Left cardiac atrium (tissue), 2 donors: ENCODE measurements around the gene ACADM. TPM values are rescaled to one million over a fixed set of nuclear protein-coding genes. Genes with fewer than 3 reads are reported as not detected.

Experiments used
- total RNA-seq, 2 donors: library from RNA; stranded (reverse); fragmentation: NEBNext Ultra II Directional; extraction: Animal tissue kit (Norgen Biotek cat#: 25700); gene quantifications; one replicate each; pipeline ENCODE4 v1.2.1, GENCODE V29; 2021
- donor health status: DM: no; HTN: yes; CAD: no; lungs with severe emphysema.
- donor health status: DM: yes; HTN: yes; CAD: no.

Gene ACADM
- total RNA-seq, 2 donors from 2014 or later = 164 to 212 TPM

Other genes with a start within 250 kb of the ACADM start
- 1 to 10 TPM; 1.2 to 4.2 TPM for gene SLC44A5, start 113.6 kb upstream of the ACADM start, total RNA-seq
- gene RABGGTB, start 61.5 kb downstream of the ACADM start, total RNA-seq = 10 to 100 TPM; 46.8 to 71.8 TPM
- gene MSH4, start 72.2 kb downstream of the ACADM start, total RNA-seq = under 1 TPM; 0.29 to 0.44 TPM
- gene ASB17, start 207.7 kb downstream of the ACADM start, total RNA-seq = not detected